K562 (cell line): ENCODE results near the gene NET1. TPM values are rescaled to one million over a fixed set of nuclear protein-coding genes. Genes with fewer than 3 reads are reported as not detected.
A peak's percentile ranks its signal among the peaks of the same experiment; 100 is the strongest.

Experiments
- ATF7 ChIP-seq: fragments of 450-650 bp; IDR thresholded peaks from 2 replicates; pipeline ENCODE4 v1.7.1; 2014; ENCODE audit warnings: mild to moderate bottlenecking, moderate library complexity
- CCAR2 ChIP-seq: fragments of 200-400 bp; formaldehyde crosslinking; IDR thresholded peaks from 2 replicates; pipeline ENCODE4 v1.6.1; 2017; ENCODE audit warnings: mild to moderate bottlenecking, low read depth, low read length
- DEAF1 ChIP-seq: fragments of 450-650 bp; formaldehyde crosslinking; IDR thresholded peaks from 2 replicates; pipeline ENCODE4 v1.4.0; 2020; ENCODE audit warnings: mild to moderate bottlenecking, moderate library complexity
- ETV5 ChIP-seq: sonication (generic); formaldehyde crosslinking; IDR thresholded peaks from 2 replicates; pipeline ENCODE4 v1.4.0; 2020; ENCODE audit warnings: low read depth, mild to moderate bottlenecking, missing genetic modification reagents
- HDGF ChIP-seq: fragments of 450-650 bp; IDR thresholded peaks from 2 replicates; pipeline ENCODE4 v1.6.1; 2016
- PYGO2 ChIP-seq: fragments of 450-650 bp; IDR thresholded peaks from 2 replicates; pipeline ENCODE4 v1.6.1; 2016; ENCODE audit warnings: mild to moderate bottlenecking, missing genetic modification characterization, moderate library complexity, missing compliant biosample characterization
- RERE ChIP-seq: sonication (generic); formaldehyde crosslinking; IDR thresholded peaks from 2 replicates; pipeline ENCODE4 v1.8.0; 2023; ENCODE audit warnings: missing genetic modification reagents, mild to moderate bottlenecking, borderline replicate concordance
- TAF9B ChIP-seq: fragments of 450-650 bp; IDR thresholded peaks from 2 replicates; pipeline ENCODE4 v1.6.1; 2018; ENCODE audit warnings: mild to moderate bottlenecking; ENCODE audit not compliant: partially characterized antibody
- TFE3 ChIP-seq: fragments of 450-650 bp; formaldehyde crosslinking; IDR thresholded peaks from 2 replicates; pipeline ENCODE4 v1.4.0; 2020; ENCODE audit warnings: mild to moderate bottlenecking, mixed read lengths
- ZNF277 ChIP-seq: fragments of 250-450 bp; sonication (Bioruptor Pico); IDR thresholded peaks from 2 replicates; pipeline ENCODE4 v1.8.0; 2022; ENCODE audit warnings: inconsistent platforms, mild to moderate bottlenecking, moderate library complexity, borderline replicate concordance
- ZNF518B ChIP-seq: fragments of 250-450 bp; sonication (Bioruptor Pico); IDR thresholded peaks from 2 replicates; pipeline ENCODE4 v1.5.0; 2021; ENCODE audit warnings: mild to moderate bottlenecking, moderate library complexity
- ZNF586 ChIP-seq: fragments of 450-650 bp; formaldehyde crosslinking; conservative IDR thresholded peaks from 2 replicates; pipeline ENCODE4 v1.4.0; 2020; ENCODE audit warnings: mild to moderate bottlenecking, moderate library complexity
- polyA plus RNA-seq, 8 experiments: library from polyadenylated mRNA; depleted of rRNA in 4 of 8; stranded (reverse) in 5 of 8; unstranded in 3 of 8; fragments of >200 nt; fragmentation: Nextera tagmentation in 2 of 8; fragmentation: Illumina TruSeq in 1 of 8; extraction: Ambion mirVana in 2 of 8; extraction: Trizol in 1 of 8; gene quantifications; 2 replicates each; pipeline versions ENCODE4 v1.2.1 to v1.2.3, GENCODE V29; 2011 to 2014; ENCODE audit warnings: inconsistent platforms in 1 of 8, missing spikeins in 1 of 8
- total RNA-seq, 7 experiments: library from RNA; depleted of rRNA in 6 of 7; stranded (reverse); fragments of >200 nt in 6 of 7; fragmentation: Illumina TruSeq in 2 of 7; extraction: Trizol in 2 of 7; gene quantifications; 2 replicates each; pipeline versions ENCODE4 v1.2.1 to v1.2.3, GENCODE V29; 2011 to 2021; ENCODE audit warnings: low replicate concordance in 1 of 7

The NET1 gene
- total and polyA plus RNA-seq, 9 of the 15 experiments (the other 6 are each of a cell fraction or from before 2014, with no cell fraction given): 47.4 to 258 (median 106) TPM

GRCh38 chr10:5476918-5477525 lies 64.7 kb downstream of the NET1 start (continued):
- TF ChIP-seq ZNF277 (no peak), HDGF (no peak), ETV5 (0 out of 2 replicates have a peak, but pooled peaks have one; percentile 15), TFE3 (no peak), ZNF518B (CRISPR knock-in tag) (no peak), ATF7 (0 out of 2 replicates have a peak, but pooled peaks have one; percentile 21), ZNF586 (CRISPR knock-in tag) (no peak), PYGO2 (tag) (no peak), RERE (no peak), TAF9B (no peak), CCAR2 (no peak), DEAF1 (CRISPR knock-in tag) (no peak)
